ENCODE data around the gene DNAH7. TPM values are rescaled to one million over a fixed set of nuclear protein-coding genes. Genes with fewer than 3 reads are reported as not detected.

The DNAH7 gene
- polyA plus RNA-seq, 1 donor (not counting 4 experiments of a cell fraction or from before 2014, with no cell fraction given), result 0.17 TPM

DNA sequence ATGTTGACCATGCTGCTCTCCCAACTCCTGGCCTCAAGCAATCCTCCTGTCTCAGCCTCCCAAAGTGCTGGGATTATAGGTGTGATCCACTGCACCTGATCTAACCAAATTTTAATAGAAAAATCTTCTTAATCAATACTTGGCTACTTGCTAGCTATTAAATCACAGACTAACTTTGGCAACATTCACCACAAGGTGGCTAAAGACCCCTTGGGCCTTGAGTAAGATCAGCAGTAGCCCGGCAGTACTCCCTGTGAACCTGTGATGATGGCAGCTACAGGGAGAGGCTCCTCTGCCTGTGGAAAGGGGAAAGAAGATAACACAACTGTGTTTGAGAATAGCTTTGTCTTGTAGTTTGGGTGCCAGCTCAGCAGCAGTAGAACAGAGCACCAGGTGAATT lies 308.8 kb downstream of the DNAH7 start:
- Histone ChIP-seq H3K79me2 (ENCODE audit: control insufficient read depth, insufficient read depth, low read length) (no peaks in the 10 kb centered on the region), H3K9me1 (ENCODE audit: control insufficient read depth, extremely low read depth, insufficient read depth, low read length) (no peaks in the 10 kb centered on the region), H3K4me2 (ENCODE audit: control insufficient read depth, extremely low read depth, insufficient read depth, low read depth, low read length) (no peak overlapping the region), H3K9ac (ENCODE audit: control insufficient read depth, extremely low read depth, insufficient read depth, low read length) (no peak overlapping the region), H3K4me3 (ENCODE audit: control insufficient read depth in 2 of 3, extremely low read depth in 1 of 3, insufficient read depth in 2 of 3, low read depth in 1 of 3, low read length in 3 of 3) (no peak overlapping the region), H3K27ac (ENCODE audit: control insufficient read depth, insufficient read depth, low read length) (no peak overlapping the region), H3K9me3 (ENCODE audit: control insufficient read depth, low read depth, low read length) (no peaks in the 10 kb centered on the region), H3K4me1 (ENCODE audit: control insufficient read depth, extremely low read depth, insufficient read depth, low read length) (peaks cover 4% of the 10 kb centered on the region), H4K20me1 (ENCODE audit: control insufficient read depth, extremely low read depth, insufficient read depth, low read length) (no peaks in the 10 kb centered on the region), H3K36me3 (ENCODE audit: control insufficient read depth in 2 of 2, extremely low read depth in 1 of 2, insufficient read depth in 2 of 2, low read length in 2 of 2) (no peaks in the 10 kb centered on the region), H2AFZ (ENCODE audit: control insufficient read depth, low read length) (no peak overlapping the region), H3K27me3 (ENCODE audit: control insufficient read depth, extremely low read depth, insufficient read depth, low read length) (no peaks in the 10 kb centered on the region)
- no peak for DNase-seq (ENCODE audit: low read depth, low spot score)
- no peak for TF ChIP-seq EZH2 (IDR thresholded peaks at IDR 0.05; ENCODE audit: low read length)
- TF ChIP-seq, protein P1, sequence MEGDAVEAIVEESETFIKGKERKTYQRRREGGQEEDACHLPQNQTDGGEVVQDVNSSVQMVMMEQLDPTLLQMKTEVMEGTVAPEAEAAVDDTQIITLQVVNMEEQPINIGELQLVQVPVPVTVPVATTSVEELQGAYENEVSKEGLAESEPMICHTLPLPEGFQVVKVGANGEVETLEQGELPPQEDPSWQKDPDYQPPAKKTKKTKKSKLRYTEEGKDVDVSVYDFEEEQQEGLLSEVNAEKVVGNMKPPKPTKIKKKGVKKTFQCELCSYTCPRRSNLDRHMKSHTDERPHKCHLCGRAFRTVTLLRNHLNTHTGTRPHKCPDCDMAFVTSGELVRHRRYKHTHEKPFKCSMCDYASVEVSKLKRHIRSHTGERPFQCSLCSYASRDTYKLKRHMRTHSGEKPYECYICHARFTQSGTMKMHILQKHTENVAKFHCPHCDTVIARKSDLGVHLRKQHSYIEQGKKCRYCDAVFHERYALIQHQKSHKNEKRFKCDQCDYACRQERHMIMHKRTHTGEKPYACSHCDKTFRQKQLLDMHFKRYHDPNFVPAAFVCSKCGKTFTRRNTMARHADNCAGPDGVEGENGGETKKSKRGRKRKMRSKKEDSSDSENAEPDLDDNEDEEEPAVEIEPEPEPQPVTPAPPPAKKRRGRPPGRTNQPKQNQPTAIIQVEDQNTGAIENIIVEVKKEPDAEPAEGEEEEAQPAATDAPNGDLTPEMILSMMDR (optimal IDR thresholded peaks at IDR 0.05 in 1 of 3, IDR thresholded peaks at IDR 0.05 in 1 of 3, conservative IDR thresholded peaks at IDR 0.05 in 1 of 3; ENCODE audit: extremely low read depth in 1 of 3, insufficient read depth in 2 of 3, low read length in 3 of 3), result no peak
- FAIRE-seq, result no peak
- dilution Hi-C loops (cut with MboI; ENCODE audit: extremely low pct_ligation_motif_present, low sequenced_read_pairs), result no loop called here

DNA sequence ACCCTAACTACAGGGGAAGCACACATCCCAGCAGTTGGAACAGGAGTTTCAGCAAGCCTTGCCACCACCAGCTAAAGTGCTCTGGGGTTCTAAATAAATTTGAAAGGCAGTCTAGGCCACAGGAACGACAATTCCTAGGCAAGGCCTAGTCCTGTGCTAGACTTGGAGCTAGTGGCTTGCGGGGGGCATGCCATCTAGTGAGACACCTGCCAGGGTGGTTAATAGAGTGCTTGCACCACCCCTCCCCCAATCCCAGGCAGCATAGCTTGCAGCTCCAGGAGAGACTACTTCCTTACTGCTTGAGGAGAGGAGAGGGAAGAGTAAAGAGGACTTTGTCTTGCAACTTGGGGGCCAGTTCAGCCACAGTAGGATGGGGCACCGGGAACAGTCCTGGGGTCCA lies 309.8 kb downstream of the DNAH7 start:
- Histone ChIP-seq H3K4me1 (ENCODE audit: control insufficient read depth, extremely low read depth, insufficient read depth, low read length) (peaks cover 4% of the 10 kb centered on the region), H4K20me1 (ENCODE audit: control insufficient read depth, extremely low read depth, insufficient read depth, low read length) (no peaks in the 10 kb centered on the region), H3K9me1 (ENCODE audit: control insufficient read depth, extremely low read depth, insufficient read depth, low read length) (no peaks in the 10 kb centered on the region), H3K27ac (ENCODE audit: control insufficient read depth, insufficient read depth, low read length) (no peak overlapping the region), H3K4me3 (ENCODE audit: control insufficient read depth in 2 of 3, extremely low read depth in 1 of 3, insufficient read depth in 2 of 3, low read depth in 1 of 3, low read length in 3 of 3) (no peak overlapping the region), H3K36me3 (ENCODE audit: control insufficient read depth in 2 of 2, extremely low read depth in 1 of 2, insufficient read depth in 2 of 2, low read length in 2 of 2) (no peaks in the 10 kb centered on the region), H3K4me2 (ENCODE audit: control insufficient read depth, extremely low read depth, insufficient read depth, low read depth, low read length) (no peak overlapping the region), H3K27me3 (ENCODE audit: control insufficient read depth, extremely low read depth, insufficient read depth, low read length) (no peaks in the 10 kb centered on the region), H2AFZ (ENCODE audit: control insufficient read depth, low read length) (no peak overlapping the region), H3K9ac (ENCODE audit: control insufficient read depth, extremely low read depth, insufficient read depth, low read length) (no peak overlapping the region), H3K9me3 (ENCODE audit: control insufficient read depth, low read depth, low read length) (no peaks in the 10 kb centered on the region), H3K79me2 (ENCODE audit: control insufficient read depth, insufficient read depth, low read length) (no peaks in the 10 kb centered on the region)
- FAIRE-seq, result no peak
- no peak for DNase-seq (ENCODE audit: low read depth, low spot score)
- TF ChIP-seq EZH2 (IDR thresholded peaks at IDR 0.05; ENCODE audit: low read length), result no peak
- TF ChIP-seq, protein P1 (optimal IDR thresholded peaks at IDR 0.05 in 1 of 3, IDR thresholded peaks at IDR 0.05 in 1 of 3, conservative IDR thresholded peaks at IDR 0.05 in 1 of 3; ENCODE audit: extremely low read depth in 1 of 3, insufficient read depth in 2 of 3, low read length in 3 of 3), result no peak
- dilution Hi-C loops (cut with MboI; ENCODE audit: extremely low pct_ligation_motif_present, low sequenced_read_pairs), result no loop called here
